Stimulated activated CD8-positive, alpha-beta memory T cell treated with anti-CD3 and anti-CD28 coated beads, Interleukin-2, amount 100 ng/mL, for 1 hour (primary cell): Measurements from ENCODE around the gene PIWIL1.

Experiments used
- DNase-seq, 2 donors: peaks; one replicate each; pipeline ENCODE4 v3.0.0-alpha.2; 2020; ENCODE audit warnings: low read depth in 2 of 2

PIWIL1 gene

DNA sequence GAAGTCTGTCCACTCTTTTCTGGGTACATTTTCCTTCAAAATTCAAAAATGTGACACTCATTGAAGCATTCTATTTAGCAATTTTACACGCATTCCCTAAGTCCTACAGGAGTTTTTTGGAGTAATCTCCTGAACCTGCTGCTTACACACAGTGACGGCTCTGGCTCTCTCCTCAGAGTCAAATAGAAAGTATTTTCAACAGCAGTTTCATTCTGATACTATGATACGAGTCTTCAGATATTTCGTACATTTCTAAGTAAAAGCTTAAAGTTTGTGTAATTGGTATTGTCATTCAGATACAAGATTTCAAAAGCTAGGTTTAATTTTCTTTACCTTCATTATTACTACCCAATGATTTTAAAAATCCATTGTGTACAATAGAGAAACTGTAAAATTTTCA is 36.4 kb downstream of the PIWIL1 start:
- DNase-seq, result no peak

DNA sequence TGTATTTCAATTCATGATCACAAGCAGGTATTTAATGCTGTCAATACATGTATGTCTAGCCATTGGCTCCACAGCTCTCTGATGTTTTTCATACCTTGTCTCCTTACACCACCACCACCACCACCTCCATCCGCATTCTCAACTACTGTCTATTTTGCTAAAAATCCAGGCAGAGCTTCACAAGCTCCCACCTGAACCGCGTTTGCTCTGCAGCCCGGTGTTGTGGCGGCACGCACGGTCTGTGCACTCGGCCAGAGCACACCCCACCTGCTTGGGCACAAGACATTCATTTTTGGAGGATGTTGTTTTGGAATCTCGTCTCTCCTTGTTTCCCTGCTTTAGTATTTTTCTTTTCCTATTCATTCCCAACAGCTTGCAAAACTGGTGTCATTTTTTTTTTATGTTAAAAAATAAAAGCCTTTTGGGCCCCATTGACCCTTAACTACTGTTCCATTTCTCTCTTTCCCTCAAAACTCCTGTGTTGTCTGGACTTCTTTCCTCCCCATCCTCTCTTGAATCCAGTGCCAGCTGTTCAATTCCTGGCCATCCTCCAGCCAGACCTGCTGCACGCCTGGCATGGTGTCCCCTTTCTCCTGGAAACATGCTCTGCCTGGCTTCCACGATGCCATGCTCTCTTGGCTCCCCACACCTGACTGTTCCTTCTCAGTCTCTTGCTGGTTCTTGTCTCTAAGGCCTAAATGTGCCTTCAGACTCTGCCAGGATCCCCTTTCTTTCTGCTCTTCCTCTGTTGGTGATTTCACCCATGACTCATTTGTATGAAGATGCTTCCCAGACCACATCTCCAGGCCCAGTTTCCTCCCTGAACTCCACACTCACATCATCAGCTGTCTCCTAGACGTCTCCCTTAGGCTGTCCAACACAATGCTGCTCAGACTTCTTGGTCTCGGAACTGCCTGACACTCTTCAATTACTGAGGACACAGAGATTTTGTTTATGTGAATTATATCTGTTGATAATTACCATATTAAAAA is 37.9 kb downstream of the PIWIL1 start:
- no peak for DNase-seq

DNA sequence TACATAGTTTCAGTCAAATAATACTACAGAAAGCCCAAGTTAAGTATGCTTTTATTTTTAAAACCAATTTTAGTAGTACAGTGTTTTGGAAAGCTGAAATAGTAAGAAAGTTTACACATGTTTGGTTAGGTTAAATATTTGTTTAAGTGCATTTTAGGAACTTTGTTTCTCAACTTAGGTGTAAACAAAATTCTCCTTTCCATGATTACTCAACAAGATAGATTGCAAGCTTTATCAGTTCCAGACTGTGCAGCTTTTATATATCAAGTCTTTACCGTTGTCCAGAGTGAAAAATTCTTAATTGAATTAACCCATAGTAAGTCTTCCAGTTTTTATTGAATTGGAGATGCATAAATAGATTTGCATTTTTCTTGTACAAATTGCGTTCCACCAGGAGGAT is 45.1 kb downstream of the PIWIL1 start:
- no peak for DNase-seq

DNA sequence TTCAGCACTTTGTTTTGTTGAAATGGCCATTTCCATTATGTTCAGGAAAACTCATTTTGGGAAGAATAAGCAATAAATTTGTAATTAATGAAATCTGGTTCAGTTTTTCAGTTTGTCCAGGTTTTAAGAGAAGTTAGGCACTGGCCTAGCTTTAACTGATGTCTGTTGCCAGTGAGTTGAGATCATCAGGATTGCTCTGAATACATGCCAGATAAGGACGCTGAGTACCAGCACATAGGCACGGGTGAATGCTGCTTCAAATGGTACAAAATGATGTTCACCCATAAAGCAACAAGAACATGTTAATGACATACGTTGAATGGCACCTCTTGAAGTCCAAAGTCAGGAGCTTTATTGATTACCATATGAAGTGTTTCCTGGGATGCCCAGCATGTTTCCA is 46.5 kb downstream of the PIWIL1 start:
- no peak for DNase-seq

DNA sequence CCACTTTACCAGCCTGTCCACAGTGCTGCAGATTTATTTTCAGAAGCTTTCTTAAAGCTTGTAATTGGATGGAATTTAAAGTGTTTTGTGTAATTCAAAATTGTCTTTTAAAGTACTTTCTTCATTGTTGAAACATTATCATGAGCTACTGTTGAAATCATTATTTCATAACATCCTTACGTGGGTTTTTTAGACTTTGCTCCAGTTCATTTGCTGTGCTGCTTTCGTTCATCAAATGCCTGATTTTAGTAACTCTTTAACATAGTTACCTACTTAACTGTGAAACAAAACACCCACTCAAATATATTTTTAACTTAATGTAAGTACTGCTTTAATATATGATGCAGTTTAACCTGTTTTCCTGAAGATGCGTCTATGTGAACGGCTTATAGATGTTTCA is 47.5 kb downstream of the PIWIL1 start:
- no peak for DNase-seq

DNA sequence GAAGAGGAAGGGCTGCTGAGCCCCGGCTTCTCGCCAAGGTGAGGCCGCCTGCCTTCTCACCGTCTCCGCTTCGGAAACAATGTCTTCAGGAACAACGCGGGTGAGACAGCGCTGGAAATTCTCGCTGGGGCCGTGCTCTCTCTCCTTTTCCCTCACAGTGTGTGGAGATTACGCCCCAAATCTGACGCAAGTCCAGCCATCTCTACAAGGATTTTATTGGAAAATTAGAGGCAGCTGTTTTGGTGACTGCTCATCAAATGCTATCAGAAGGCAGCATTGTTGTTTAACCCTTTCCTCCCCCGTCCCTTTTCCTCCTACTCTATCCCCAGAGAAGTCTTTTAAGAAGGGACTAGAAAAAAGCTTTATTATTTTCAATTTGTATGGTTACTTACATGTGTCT is 53.5 kb downstream of the PIWIL1 start:
- DNase-seq, result no peak

DNA sequence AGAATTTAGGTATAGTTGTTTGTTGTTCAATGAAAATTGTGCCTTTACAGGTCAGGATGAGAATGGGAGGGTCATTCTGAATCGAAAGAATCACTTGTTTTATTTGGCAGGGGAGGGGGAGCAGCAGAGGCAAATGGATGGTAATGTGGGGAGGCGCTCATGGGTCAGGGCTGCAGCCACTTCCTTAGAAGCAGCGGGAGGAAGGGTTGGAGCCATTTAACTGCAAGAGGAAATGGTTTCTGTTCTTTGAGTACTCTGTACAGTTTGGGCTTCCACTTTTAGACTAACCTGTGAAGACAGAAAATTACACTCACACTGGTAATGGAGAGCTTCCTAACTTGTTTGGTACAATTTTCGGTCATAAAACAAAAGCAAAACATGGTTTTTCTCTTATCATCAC is 57.2 kb downstream of the PIWIL1 start:
- DNase-seq, result no peak

DNA sequence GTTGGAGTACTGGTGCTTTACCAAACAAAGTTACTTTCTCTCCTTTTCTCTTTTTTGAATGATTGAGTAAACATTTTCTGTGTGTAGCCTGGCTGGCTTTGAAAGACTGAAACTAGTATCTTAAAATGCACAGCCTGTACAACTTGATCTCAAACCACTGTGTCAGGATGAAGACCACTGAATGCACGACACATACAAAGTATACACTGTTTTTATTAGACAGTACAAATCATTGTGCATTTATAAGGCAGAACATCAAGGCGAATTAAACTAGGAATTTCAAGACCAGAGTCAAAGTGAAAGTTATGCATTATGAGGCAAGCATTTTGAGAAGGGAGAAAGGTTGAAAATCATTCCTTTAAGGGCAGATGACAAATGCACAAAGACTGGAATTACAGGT is 59.0 kb downstream of the PIWIL1 start:
- DNase-seq, result no peak

DNA sequence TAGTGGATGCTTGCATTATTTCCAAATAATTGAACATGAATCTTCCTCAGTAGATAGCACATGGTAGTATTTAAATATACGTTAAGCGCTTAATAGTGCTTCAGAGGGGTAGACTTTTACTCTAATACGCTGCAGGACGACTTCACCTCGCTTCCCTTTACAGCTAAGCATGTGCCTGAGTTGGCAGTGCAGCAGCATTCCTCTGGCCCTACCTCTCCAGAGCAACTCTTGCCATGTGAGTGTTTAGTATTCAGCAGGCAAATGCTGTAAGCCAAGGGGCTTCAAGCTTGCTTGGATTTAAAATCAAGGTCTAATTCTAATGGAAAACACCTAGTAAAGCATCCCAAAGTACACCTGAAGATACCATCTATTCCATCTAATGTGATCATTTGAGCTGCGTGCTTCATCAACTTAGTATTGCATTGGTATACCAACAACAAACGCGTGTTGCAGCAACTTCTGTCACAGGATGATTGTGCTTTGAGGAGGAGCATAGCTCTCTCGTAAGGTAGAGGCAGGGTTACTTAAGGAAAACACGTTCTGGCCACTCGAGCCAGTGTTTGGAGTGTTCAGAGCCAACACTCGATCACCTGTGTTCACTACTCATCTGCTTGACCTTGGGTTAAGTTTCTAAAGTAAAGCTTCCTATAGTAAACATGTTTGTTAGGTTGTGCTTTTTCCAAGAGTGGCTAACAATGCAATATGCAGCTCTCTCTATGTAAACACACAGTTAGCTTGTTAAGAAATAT is 60.6 kb downstream of the PIWIL1 start:
- no peak for DNase-seq

DNA sequence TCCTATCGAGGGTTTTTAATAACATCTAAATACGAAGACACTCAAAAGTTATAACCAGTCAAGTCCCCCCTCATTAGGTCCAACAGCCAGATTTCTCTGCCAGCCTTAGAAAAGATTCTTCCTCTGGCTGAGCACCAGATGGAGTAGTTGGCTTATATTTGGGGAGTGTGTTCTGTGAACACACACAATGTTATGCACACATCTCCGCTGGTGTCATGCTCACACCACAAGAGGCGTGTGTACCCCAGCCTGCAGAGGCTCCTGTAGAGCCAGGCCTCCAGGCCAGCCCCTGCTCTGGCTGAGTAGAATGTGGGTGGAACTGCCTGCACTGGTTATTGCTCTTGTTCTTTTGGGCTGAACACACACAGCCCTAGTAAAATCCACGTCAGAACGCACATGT is 64.0 kb downstream of the PIWIL1 start:
- DNase-seq, result no peak

DNA sequence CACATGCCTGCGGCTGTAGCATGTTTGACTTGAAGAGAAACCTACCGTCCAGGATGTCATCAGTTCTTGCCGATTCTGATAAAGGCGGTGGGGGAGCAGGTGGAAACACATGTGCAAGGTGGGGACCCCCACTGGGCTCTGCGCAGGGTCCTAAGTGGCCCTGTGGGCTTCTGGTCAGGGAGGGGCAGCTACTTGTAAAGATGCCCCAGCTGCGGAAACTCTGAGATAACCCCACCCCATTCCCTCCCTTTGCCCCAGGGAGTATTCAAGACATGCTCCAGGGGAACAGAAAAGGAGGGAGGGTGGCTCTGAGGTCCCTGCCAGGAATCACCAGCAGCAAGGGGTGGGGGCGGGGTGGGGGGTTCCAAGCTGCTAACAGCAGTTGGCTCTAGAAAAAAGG is 67.6 kb downstream of the PIWIL1 start:
- no peak for DNase-seq

DNA sequence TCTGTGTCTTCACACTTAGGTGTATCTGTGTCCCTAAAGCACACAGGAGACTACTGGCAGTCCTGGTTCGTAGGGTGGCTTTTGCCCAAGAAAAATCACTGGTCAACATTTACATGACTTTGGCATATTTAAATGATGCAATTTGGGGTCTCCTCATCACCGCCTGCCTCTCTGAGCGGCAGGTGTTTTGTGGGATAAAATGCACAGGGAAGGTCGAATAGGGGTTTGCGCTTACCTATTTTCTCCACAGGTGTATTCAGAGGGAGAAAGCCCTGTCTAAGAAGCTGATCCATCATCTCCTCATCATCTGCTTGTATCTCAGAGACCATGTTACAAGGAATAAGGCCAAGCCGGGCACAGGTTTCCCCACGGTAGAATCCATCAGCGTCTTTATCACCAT is 74.7 kb downstream of the PIWIL1 start:
- DNase-seq, result no peak

DNA sequence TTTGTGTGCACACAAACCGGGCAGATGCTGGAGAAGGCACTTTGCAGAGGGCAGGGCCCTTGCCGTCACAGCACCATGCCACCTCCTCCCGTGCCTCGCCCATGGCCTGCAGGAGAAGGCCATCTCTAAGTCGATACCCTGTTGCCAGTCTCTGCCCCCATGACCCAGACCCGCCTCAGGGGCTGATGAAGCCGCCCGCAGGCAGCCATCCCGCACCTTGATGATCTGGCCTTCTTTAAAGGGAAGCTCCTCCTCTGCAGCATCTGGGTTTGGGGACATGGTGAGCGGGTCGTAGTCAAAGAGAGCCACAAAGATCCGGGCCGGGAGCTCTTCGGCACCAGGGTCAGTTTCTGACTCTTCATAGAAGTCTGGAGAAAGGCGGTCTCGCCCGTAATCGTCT is 76.2 kb downstream of the PIWIL1 start:
- no peak for DNase-seq

DNA sequence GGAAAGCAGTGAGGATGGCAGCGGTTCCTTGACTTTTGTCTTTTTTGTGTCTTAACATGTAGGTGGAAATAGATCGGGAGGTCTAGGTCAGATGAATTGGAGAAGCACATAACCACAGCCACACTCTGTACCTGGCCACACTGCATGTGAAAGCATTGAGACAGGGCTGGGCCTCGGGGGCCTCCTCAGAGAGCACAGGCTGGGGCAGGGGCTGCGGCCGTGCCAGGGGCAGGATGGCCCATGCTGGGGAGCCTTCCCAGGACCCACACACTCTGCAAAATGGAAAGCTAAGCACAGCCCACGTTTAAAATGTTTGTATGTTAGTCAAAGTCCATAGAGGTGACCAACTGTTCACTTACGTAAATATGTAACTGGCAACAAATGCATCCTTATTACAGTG is 76.7 kb downstream of the PIWIL1 start:
- no peak for DNase-seq

DNA sequence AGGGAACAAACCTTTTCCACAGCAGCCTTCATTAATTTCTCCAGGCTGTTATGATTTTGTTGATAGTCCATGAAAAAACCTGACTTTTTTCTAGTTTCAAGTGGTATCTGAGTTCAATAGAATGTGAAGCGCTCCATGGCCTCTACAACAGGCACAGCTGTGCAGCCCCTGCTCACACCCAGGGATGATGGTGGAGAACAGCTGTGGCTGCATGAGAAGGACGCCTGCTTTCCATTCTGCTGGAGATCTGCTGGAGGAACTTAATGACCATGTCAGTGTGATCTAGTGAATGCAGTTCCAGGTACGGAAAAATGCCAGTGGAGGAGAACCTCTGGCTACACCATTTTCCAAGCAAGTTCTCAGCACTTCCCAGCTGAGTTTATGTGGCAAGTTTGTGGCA is 80.6 kb downstream of the PIWIL1 start:
- DNase-seq, result no peak

DNA sequence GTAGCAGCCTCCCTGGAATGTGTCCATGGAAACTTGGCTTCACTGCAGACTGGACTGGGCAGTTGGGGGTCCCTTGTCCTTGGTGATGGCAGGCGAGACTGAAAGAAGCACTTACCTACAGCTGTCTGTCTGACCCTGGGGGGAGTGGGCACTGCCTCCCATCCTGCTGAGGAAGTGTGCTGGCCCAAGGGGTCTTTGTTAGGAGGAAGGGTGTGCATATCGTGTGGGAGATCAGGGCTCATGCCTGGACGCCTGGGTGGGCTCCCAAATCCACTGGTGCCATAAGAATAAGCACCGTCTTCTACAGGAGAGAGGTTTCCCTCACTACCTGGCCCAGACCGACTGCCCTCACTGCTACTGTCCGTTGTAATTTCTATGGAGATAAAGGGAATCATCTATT is 81.4 kb downstream of the PIWIL1 start:
- DNase-seq, result no peak

DNA sequence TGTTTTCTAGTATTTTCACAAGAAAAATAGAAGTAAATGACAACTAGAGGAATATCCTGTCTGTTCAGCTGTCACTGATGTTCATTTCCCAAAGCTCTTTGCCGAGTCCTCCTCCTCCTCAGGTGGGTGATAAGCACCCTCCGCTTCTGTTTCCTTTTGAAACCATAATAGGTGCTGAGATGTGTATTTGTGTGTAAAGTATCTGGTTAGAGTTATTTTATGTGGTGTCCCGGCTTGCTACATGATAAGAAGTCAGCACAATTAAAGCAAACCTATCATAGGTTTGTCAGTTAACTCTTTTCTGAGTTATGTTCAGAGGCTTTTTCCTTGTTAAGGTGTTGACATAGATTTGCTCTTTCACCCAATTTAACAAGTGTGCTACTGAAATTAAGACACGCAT is 82.4 kb downstream of the PIWIL1 start:
- no peak for DNase-seq

DNA sequence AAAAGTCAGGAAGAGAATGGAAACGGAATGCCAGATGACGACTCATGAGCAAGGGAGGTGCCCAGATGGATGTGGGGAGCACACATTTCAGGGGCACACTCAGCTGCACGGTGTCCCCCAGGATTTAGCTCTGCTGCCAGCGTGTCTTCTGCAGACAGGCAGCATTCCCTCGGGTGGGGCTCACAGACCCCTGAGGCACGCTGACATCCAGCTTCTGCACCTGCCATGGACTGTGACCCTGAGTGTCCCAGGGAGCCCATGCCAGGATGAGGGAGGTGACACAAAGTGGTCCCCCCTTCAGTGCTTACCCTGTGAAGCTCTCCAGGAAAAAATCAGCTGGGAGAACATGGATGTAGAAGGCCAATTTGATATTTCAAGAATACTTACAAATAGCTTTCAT is 84.2 kb downstream of the PIWIL1 start:
- no peak for DNase-seq
